Erythroblast (primary cell): ENCODE data around the gene TOMM6.

Experiments
- GATA1 ChIP-seq: IDR thresholded peaks from 2 replicates; pipeline ENCODE4 v1.6.1; 2011; ENCODE audit warnings: low read depth, mild to moderate bottlenecking, control low read depth, low read length, moderate library complexity
- POLR2A ChIP-seq: IDR thresholded peaks from 2 replicates; pipeline ENCODE4 v1.6.1; 2011; ENCODE audit warnings: mild to moderate bottlenecking, low read length

DNA sequence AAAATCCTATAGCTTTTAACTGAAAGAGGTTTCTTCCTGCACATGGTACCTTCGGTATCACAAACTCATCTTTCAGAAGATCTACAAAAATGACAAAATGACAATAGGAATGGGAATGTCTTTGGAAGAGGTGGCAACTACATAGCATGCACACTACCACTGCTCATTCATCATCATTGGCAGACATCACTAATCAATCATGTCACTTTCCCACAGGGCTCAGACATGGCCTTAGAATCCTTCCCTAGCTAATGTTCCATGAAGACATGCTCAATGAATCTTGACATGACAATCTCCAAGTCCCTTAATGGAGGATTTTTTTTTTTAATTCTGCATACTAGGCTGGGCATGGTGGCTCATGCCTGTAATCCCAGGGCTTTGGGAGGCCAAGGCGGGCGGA is 37.1 kb upstream of the TOMM6 start:
- TF ChIP-seq POLR2A (no peak), GATA1 (no peak)
